ENCODE results near the gene NEURL1B. TPM values are rescaled to one million over a fixed set of nuclear protein-coding genes. Genes with fewer than 3 reads are reported as not detected.

NEURL1B gene
- total RNA-seq, 4 donors from 2014 or later: 33.6 to 98.8 (median 93.2) TPM

- no peaks in the 10 kb centered on the region for H3K36me3 ChIP-seq
- TF ChIP-seq, protein P1, sequence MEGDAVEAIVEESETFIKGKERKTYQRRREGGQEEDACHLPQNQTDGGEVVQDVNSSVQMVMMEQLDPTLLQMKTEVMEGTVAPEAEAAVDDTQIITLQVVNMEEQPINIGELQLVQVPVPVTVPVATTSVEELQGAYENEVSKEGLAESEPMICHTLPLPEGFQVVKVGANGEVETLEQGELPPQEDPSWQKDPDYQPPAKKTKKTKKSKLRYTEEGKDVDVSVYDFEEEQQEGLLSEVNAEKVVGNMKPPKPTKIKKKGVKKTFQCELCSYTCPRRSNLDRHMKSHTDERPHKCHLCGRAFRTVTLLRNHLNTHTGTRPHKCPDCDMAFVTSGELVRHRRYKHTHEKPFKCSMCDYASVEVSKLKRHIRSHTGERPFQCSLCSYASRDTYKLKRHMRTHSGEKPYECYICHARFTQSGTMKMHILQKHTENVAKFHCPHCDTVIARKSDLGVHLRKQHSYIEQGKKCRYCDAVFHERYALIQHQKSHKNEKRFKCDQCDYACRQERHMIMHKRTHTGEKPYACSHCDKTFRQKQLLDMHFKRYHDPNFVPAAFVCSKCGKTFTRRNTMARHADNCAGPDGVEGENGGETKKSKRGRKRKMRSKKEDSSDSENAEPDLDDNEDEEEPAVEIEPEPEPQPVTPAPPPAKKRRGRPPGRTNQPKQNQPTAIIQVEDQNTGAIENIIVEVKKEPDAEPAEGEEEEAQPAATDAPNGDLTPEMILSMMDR (IDR thresholded peaks at IDR 0.05): no peak
- peak in 1 of 2 donors; percentile 34 for TF ChIP-seq POLR2A (IDR thresholded peaks at IDR 0.05)
- peak in 1 of 2 donors; percentile 69 for TF ChIP-seq EP300 (IDR thresholded peaks at IDR 0.05)
- no peak for DNase-seq (ENCODE audit: low spot score in 2 of 2)
- H3K27ac ChIP-seq: peak overlapping the region; percentile 78 to 94 (median 86)
- H3K4me3 ChIP-seq: peak overlapping the region in 3 of 4 donors; percentile 3 to 25 (median 11)
- 30 to 36% methylated on average over 17 of the region's 17 CpGs for WGBS, 2 donors
- H3K4me1 ChIP-seq: peaks cover 0 to 29% (median 7%) of the 10 kb centered on the region in 4 donors
- peaks cover 0 to 14% (median 1%) of the 10 kb centered on the region in 4 donors for H3K9me3 ChIP-seq
- no peaks in the 10 kb centered on the region for H3K27me3 ChIP-seq
Observed at GRCh38 chr5:172603251-172603806, 37.7 kb upstream of the NEURL1B start.

- H3K36me3 ChIP-seq: no peaks in the 10 kb centered on the region
- DNase-seq (ENCODE audit: low spot score in 2 of 2): no peak
- H3K9me3 ChIP-seq: peaks cover 0 to 14% (median 1%) of the 10 kb centered on the region in 4 donors
- H3K4me1 ChIP-seq: peaks cover 0 to 26% (median 7%) of the 10 kb centered on the region in 4 donors
- H3K4me3 ChIP-seq: no peak overlapping the region
- no peaks in the 10 kb centered on the region for H3K27me3 ChIP-seq
- TF ChIP-seq, protein P1 (IDR thresholded peaks at IDR 0.05): no peak
- TF ChIP-seq POLR2A (IDR thresholded peaks at IDR 0.05) (no peak), EP300 (IDR thresholded peaks at IDR 0.05) (no peak)
- peak overlapping the region in 1 of 4 donors; percentile 48 for H3K27ac ChIP-seq
Observed at GRCh38 chr5:172605466-172605865, 35.6 kb upstream of the NEURL1B start.

DNA sequence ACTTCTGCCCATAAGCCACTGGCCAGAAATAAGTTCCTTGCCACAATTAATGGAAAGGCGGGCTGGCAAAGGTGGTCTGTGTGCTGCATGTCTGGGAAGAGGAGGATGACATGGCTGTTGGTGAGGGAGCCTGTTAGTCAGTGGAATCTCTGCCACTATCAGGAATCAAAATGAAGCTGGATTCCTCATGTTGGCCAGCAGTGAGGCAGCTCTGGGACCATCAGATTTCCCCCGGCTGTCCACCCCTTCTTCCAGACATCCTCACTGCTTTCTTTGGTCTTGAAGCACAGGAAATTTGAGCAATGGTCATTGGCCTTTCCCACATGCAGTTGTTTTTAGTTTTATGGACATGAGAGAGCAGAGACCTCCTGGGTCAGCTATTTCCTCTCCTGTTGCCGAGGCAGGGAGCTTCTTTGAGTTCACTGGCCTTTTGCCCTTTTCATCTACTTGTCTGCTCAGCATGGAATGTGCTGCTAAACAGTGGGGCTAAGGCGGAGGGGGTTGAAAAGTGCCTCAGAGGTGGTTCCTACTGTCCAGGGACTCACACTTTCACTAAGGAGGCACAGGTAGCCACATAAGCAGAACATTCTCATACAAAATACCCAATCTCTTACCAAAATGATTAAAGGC lies 34.8 kb upstream of the NEURL1B start:
- Histone ChIP-seq H3K27ac (peak overlapping the region in 1 of 4 donors; percentile 48), H3K36me3 (no peaks in the 10 kb centered on the region), H3K4me1 (peaks cover 0 to 21% (median 7%) of the 10 kb centered on the region in 4 donors), H3K4me3 (no peak overlapping the region), H3K27me3 (no peaks in the 10 kb centered on the region), H3K9me3 (peaks cover 0 to 14% (median 1%) of the 10 kb centered on the region in 4 donors)
- WGBS, 2 donors: 64 to 65% methylated on average over 4 of the region's 4 CpGs
- TF ChIP-seq POLR2A (IDR thresholded peaks at IDR 0.05): no peak
- TF ChIP-seq, protein P1 (IDR thresholded peaks at IDR 0.05): no peak
- TF ChIP-seq EP300 (IDR thresholded peaks at IDR 0.05): peak in 1 of 2 donors; percentile 34
- DNase-seq (ENCODE audit: low spot score in 2 of 2): no peak

GRCh38 chr5:172607213-172607793 lies 33.8 kb upstream of the NEURL1B start:
- TF ChIP-seq, protein P1 (IDR thresholded peaks at IDR 0.05): no peak
- TF ChIP-seq EP300 (IDR thresholded peaks at IDR 0.05): peak in 1 of 2 donors; percentile 61
- H3K27ac ChIP-seq: peak overlapping the region in 1 of 4 donors; percentile 32
- no peak for DNase-seq (ENCODE audit: low spot score in 2 of 2)

GRCh38 chr5:172608773-172609172 lies 32.3 kb upstream of the NEURL1B start:
- Histone ChIP-seq H3K4me3 (no peak overlapping the region), H3K9me3 (peaks cover 0 to 19% (median 1%) of the 10 kb centered on the region in 4 donors), H3K27me3 (no peaks in the 10 kb centered on the region), H3K4me1 (no peaks in the 10 kb centered on the region), H3K36me3 (no peaks in the 10 kb centered on the region), H3K27ac (no peak overlapping the region)
- no peak for DNase-seq (ENCODE audit: low spot score in 2 of 2)
- TF ChIP-seq POLR2A (IDR thresholded peaks at IDR 0.05) (no peak), EP300 (IDR thresholded peaks at IDR 0.05) (no peak)
- TF ChIP-seq, protein P1 (IDR thresholded peaks at IDR 0.05): no peak
- 97 to 100% methylated on average over 3 of the region's 3 CpGs for WGBS, 2 donors

More at GRCh38 chr5:172607213-172607793, 33.8 kb upstream of the NEURL1B start:
- H3K4me1 ChIP-seq: peaks cover 0 to 13% (median 4%) of the 10 kb centered on the region in 4 donors
- H3K4me3 ChIP-seq: no peak overlapping the region
- no peaks in the 10 kb centered on the region for H3K36me3 ChIP-seq
- peaks cover 0 to 14% (median 1%) of the 10 kb centered on the region in 4 donors for H3K9me3 ChIP-seq
- no peaks in the 10 kb centered on the region for H3K27me3 ChIP-seq
- 71 to 72% methylated on average over 6 of the region's 6 CpGs for WGBS, 2 donors

Measured in tibial nerve (tissue), 4 donors.